Amniotic stem cell (primary cell): ENCODE data around the gene OAS2.
"Not testable (repeated sequence)": the region's sequence is repeated elsewhere in the genome, so short reads cannot be mapped to it uniquely, and the experiment has no call there.

Experiments
- DNase-seq: peaks from one replicate; lab custom pipeline; 2025; lab: John Stamatoyannopoulos, UW

The OAS2 gene

GRCh38 chr12:112948806-112949205 is 29.5 kb upstream of the OAS2 start:
- DNase-seq: no peak

- DNase-seq: no peak
These were observed 27.6 kb upstream of the OAS2 start for GRCh38 chr12:112950701-112951100.

- not testable (repeated sequence) for DNase-seq
These were observed 21.2 kb upstream of the OAS2 start for GRCh38 chr12:112957125-112957524.

- no peak for DNase-seq
These were observed 17.2 kb upstream of the OAS2 start for GRCh38 chr12:112961074-112961473.

- DNase-seq: no peak
These were observed 16.8 kb upstream of the OAS2 start for GRCh38 chr12:112961536-112961935.

GRCh38 chr12:112962561-112962960 is 15.8 kb upstream of the OAS2 start:
- no peak for DNase-seq

GRCh38 chr12:112963227-112963861 is 15.0 kb upstream of the OAS2 start:
- no peak for DNase-seq

- DNase-seq: no peak
These were observed 14.2 kb upstream of the OAS2 start for GRCh38 chr12:112964067-112964670.

- no peak for DNase-seq
These were observed 13.4 kb upstream of the OAS2 start for GRCh38 chr12:112964915-112965314.

GRCh38 chr12:112965643-112966042 is 12.7 kb upstream of the OAS2 start:
- DNase-seq: no peak

GRCh38 chr12:112967306-112967705 is 11.0 kb upstream of the OAS2 start:
- no peak for DNase-seq

GRCh38 chr12:112967858-112968257 is 10.5 kb upstream of the OAS2 start:
- no peak for DNase-seq

- no peak for DNase-seq
These were observed 8.6 kb upstream of the OAS2 start for GRCh38 chr12:112969547-112970306.

GRCh38 chr12:112970391-112970790 is 7.9 kb upstream of the OAS2 start:
- DNase-seq: no peak

- DNase-seq: no peak
These were observed 7.1 kb upstream of the OAS2 start for GRCh38 chr12:112971248-112971647.

- no peak for DNase-seq
These were observed 5.1 kb upstream of the OAS2 start for GRCh38 chr12:112973011-112973735.

GRCh38 chr12:112973818-112974231 is 4.5 kb upstream of the OAS2 start:
- DNase-seq: no peak

GRCh38 chr12:112974904-112975303 is 3.4 kb upstream of the OAS2 start:
- DNase-seq: no peak

GRCh38 chr12:112977139-112977538 is 1.2 kb upstream of the OAS2 start:
- DNase-seq: no peak

GRCh38 chr12:112977641-112978040 is 678 bp upstream of the OAS2 start:
- no peak for DNase-seq

- no peak for DNase-seq
These were observed 842 bp downstream of the OAS2 start for GRCh38 chr12:112979041-112979680.

- DNase-seq: no peak
These were observed 2.3 kb downstream of the OAS2 start for GRCh38 chr12:112980491-112981158.
